ENCODE data around the gene JCAD.

GRCh38 chr10:30063099-30063498, 3.7 kb upstream of the JCAD start:
- TF ChIP-seq CTCF (IDR thresholded peaks at IDR 0.05) (no peak), POLR2A (IDR thresholded peaks at IDR 0.05) (no peak), EP300 (IDR thresholded peaks at IDR 0.05) (no peak)

Data from ovary (tissue), 3 donors.